H1 (cell line): ENCODE data around the gene TBC1D22A. TPM values are rescaled to one million over a fixed set of nuclear protein-coding genes. Genes with fewer than 3 reads are reported as not detected.

Source experiments
- BCL11A ChIP-seq, 2 experiments: IDR thresholded peaks; one replicate each; pipeline ENCODE4 v1.6.1; 2011; ENCODE audit warnings: low read depth in 2 of 2, low read length in 2 of 2, mild to moderate bottlenecking in 2 of 2
- CTCF ChIP-seq, 3 experiments: IDR thresholded peaks; 1 replicate in 2 of 3; 2 replicates in 1 of 3; pipeline versions ENCODE4 v1.5.1 to v1.6.1; 2011; ENCODE audit warnings: low read length in 3 of 3, mild to moderate bottlenecking in 3 of 3, inconsistent platforms in 2 of 3, low read depth in 1 of 3, moderate library complexity in 1 of 3; ENCODE audit not compliant: insufficient read depth in 1 of 3; ENCODE audit errors: control extremely low read depth in 1 of 3
- EP300 ChIP-seq, 2 experiments: IDR thresholded peaks; 1 replicate in 1 of 2; 2 replicates in 1 of 2; pipeline ENCODE4 v1.6.1; 2011 to 2012; ENCODE audit warnings: low read depth in 2 of 2, low read length in 2 of 2, mild to moderate bottlenecking in 2 of 2, borderline replicate concordance in 1 of 2, inconsistent platforms in 1 of 2, moderate library complexity in 1 of 2
- SIRT6 ChIP-seq: IDR thresholded peaks from one replicate; pipeline ENCODE4 v1.7.1; 2012; ENCODE audit warnings: low read length, inconsistent platforms
- polyA plus RNA-seq, 7 experiments: library from polyadenylated mRNA; depleted of rRNA in 3 of 7; stranded (reverse) in 5 of 7; unstranded in 2 of 7; fragments of >200 nt in 5 of 7; fragments of 200-250 nt in 2 of 7; gene quantifications; 1 replicate in 5 of 7; 2 replicates in 1 of 7; 4 replicates in 1 of 7; pipeline versions ENCODE4 v1.2.1 to v1.2.3, GENCODE V29; 2011 to 2013; ENCODE audit warnings: missing spikeins in 2 of 7, mixed read lengths in 2 of 7
- total RNA-seq: library from RNA; stranded (reverse); fragmentation: NEBNext Ultra II Directional; extraction: Animal tissue kit (Norgen Biotek cat#: 25700); gene quantifications from 2 replicates; pipeline ENCODE4 v1.2.1, GENCODE V29; 2021

Gene TBC1D22A
- total and polyA plus RNA-seq, 2 of the 8 experiments (the other 6 are each of a cell fraction or from before 2014, with no cell fraction given): 11.9 to 18.4 TPM

- no peak for TF ChIP-seq CTCF (IDR thresholded peaks at IDR 0.05; ENCODE audit: control extremely low read depth in 1 of 3, insufficient read depth in 1 of 3, low read depth in 1 of 3, low read length in 3 of 3)
- no peak for TF ChIP-seq BCL11A (IDR thresholded peaks at IDR 0.05; ENCODE audit: low read depth in 2 of 2, low read length in 2 of 2)
- no peak for TF ChIP-seq EP300 (IDR thresholded peaks at IDR 0.05; ENCODE audit: borderline replicate concordance in 1 of 2, low read depth in 2 of 2, low read length in 2 of 2)
- no peak for TF ChIP-seq SIRT6
These were observed 337.6 kb downstream of the TBC1D22A start (continued) for GRCh38 chr22:47100019-47100418.
